Measurements from ENCODE around the gene RIT2. TPM values are rescaled to one million over a fixed set of nuclear protein-coding genes. Genes with fewer than 3 reads are reported as not detected.

The RIT2 gene
- total and polyA plus RNA-seq, 4 donors: not detected

DNA sequence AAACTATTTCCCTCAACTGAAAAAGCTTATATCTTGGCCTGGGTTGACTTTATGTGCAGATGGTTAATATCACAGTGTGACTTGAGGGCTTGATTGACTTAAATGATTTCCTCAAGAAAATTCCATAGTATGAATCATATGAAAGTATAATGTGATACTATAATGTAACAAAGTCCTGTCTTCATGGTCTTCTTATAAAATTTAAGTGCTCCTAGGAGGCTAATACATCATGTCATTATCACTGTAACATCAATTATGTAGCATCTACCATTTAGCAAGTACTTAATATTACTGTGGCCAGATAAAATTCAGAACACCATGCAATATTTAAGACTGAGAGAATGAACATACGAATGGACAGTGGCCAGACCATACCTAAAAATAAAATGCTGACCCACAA lies 276.1 kb downstream of the RIT2 start:
- no peaks in the 10 kb centered on the region for H3K9me3 ChIP-seq (ENCODE audit: control insufficient read depth in 4 of 4, insufficient read depth in 3 of 4, low read length in 3 of 4)
- no peak overlapping the region for H3K4me3 ChIP-seq
- H3K4me1 ChIP-seq (ENCODE audit: control insufficient read depth in 5 of 5, insufficient read depth in 5 of 5, low read length in 5 of 5): no peaks in the 10 kb centered on the region
- ATAC-seq (ENCODE audit: insufficient read depth, low FRiP score): no peak
- no peaks in the 10 kb centered on the region for H3K36me3 ChIP-seq (ENCODE audit: control insufficient read depth in 4 of 4, insufficient read depth in 4 of 4, low read length in 4 of 4)
- no peak overlapping the region for H3K9ac ChIP-seq (ENCODE audit: insufficient read depth in 1 of 2, low read length in 2 of 2)
- TF ChIP-seq, protein P1, sequence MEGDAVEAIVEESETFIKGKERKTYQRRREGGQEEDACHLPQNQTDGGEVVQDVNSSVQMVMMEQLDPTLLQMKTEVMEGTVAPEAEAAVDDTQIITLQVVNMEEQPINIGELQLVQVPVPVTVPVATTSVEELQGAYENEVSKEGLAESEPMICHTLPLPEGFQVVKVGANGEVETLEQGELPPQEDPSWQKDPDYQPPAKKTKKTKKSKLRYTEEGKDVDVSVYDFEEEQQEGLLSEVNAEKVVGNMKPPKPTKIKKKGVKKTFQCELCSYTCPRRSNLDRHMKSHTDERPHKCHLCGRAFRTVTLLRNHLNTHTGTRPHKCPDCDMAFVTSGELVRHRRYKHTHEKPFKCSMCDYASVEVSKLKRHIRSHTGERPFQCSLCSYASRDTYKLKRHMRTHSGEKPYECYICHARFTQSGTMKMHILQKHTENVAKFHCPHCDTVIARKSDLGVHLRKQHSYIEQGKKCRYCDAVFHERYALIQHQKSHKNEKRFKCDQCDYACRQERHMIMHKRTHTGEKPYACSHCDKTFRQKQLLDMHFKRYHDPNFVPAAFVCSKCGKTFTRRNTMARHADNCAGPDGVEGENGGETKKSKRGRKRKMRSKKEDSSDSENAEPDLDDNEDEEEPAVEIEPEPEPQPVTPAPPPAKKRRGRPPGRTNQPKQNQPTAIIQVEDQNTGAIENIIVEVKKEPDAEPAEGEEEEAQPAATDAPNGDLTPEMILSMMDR (IDR thresholded peaks at IDR 0.05; ENCODE audit: control extremely low read depth, extremely low read depth): no peak
- WGBS, 2 donors: 23 to 40% methylated on average over 1 of the region's 1 CpG
- DNase-seq: no peak
- no peaks in the 10 kb centered on the region for H3K27me3 ChIP-seq (ENCODE audit: control insufficient read depth in 3 of 3, insufficient read depth in 3 of 3, low read length in 2 of 3)
- no peak overlapping the region for H3K27ac ChIP-seq (ENCODE audit: low read depth in 1 of 2, low read length in 1 of 2)

DNA sequence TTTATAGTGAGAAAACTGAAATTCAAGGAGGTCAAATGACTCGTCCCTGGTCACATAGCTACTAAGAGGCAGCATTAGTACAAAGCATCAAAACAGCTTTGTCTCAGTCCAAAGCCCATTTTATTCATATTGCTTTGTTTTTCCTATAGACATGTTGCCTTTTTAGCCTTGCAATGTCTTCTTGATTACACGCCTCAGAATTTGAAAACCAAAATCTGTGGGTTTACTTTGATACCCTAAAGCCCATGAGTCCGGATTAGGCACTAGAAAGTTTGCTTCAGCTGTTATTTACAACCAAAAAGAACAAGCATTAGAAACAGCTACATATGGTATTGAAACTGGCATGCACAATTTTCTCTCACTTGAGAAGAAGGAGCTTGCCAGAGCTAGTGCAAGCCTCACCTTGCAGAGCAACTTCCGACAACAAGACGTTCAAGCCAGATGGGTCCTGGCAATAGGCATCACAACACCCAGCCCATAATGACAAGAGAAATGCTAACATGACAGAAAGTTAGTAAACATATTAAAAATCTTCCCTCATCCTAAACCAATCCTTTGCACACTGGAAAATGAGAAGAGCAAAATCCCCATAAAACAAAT lies 276.8 kb downstream of the RIT2 start:
- WGBS, 2 donors: 83 to 86% methylated on average over 5 of the region's 5 CpGs

DNA sequence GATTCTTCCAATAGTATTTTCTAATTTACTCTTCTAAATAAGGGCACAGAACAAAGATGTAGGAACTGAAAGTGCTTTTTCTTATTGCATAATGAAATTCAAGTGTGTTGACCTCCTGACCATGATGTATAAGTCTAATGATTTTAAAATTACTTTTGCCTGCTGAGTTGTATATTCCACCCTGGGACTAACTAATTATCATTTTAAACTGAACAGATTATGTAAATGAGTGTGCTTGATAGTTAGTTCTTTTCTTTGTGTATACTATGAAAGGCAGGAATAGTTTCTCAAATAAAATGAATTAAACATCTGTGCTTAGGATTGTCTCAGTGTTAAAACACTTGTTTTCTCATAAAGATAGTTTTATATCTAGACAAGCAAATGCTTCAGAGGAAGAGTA lies 284.5 kb downstream of the RIT2 start:
- no peak for DNase-seq
- no peaks in the 10 kb centered on the region for H3K9me3 ChIP-seq (ENCODE audit: control insufficient read depth in 4 of 4, insufficient read depth in 3 of 4, low read length in 3 of 4)
- TF ChIP-seq, protein P1 (IDR thresholded peaks at IDR 0.05; ENCODE audit: control extremely low read depth, extremely low read depth): no peak
- H3K9ac ChIP-seq (ENCODE audit: insufficient read depth in 1 of 2, low read length in 2 of 2): no peak overlapping the region
- ATAC-seq (ENCODE audit: insufficient read depth, low FRiP score): no peak
- H3K27ac ChIP-seq (ENCODE audit: low read depth in 1 of 2, low read length in 1 of 2): no peak overlapping the region
- no peak overlapping the region for H3K4me3 ChIP-seq
- no peaks in the 10 kb centered on the region for H3K27me3 ChIP-seq (ENCODE audit: control insufficient read depth in 3 of 3, insufficient read depth in 3 of 3, low read length in 2 of 3)
- no peaks in the 10 kb centered on the region for H3K36me3 ChIP-seq (ENCODE audit: control insufficient read depth in 4 of 4, insufficient read depth in 4 of 4, low read length in 4 of 4)
- H3K4me1 ChIP-seq (ENCODE audit: control insufficient read depth in 5 of 5, insufficient read depth in 5 of 5, low read length in 5 of 5): no peaks in the 10 kb centered on the region

More for the DNA sequence above, 276.8 kb downstream of the RIT2 start:
- H3K9ac ChIP-seq (ENCODE audit: insufficient read depth in 1 of 2, low read length in 2 of 2): no peak overlapping the region
- H3K9me3 ChIP-seq (ENCODE audit: control insufficient read depth in 4 of 4, insufficient read depth in 3 of 4, low read length in 3 of 4): no peaks in the 10 kb centered on the region
- H3K4me3 ChIP-seq: no peak overlapping the region
- DNase-seq: no peak
- H3K27me3 ChIP-seq (ENCODE audit: control insufficient read depth in 3 of 3, insufficient read depth in 3 of 3, low read length in 2 of 3): no peaks in the 10 kb centered on the region
- no peaks in the 10 kb centered on the region for H3K4me1 ChIP-seq (ENCODE audit: control insufficient read depth in 5 of 5, insufficient read depth in 5 of 5, low read length in 5 of 5)
- ATAC-seq (ENCODE audit: insufficient read depth, low FRiP score): no peak
- H3K36me3 ChIP-seq (ENCODE audit: control insufficient read depth in 4 of 4, insufficient read depth in 4 of 4, low read length in 4 of 4): no peaks in the 10 kb centered on the region
- no peak overlapping the region for H3K27ac ChIP-seq (ENCODE audit: low read depth in 1 of 2, low read length in 1 of 2)
- TF ChIP-seq, protein P1 (IDR thresholded peaks at IDR 0.05; ENCODE audit: control extremely low read depth, extremely low read depth): no peak

GRCh38 chr18:42828881-42829280 lies 286.6 kb downstream of the RIT2 start:
- TF ChIP-seq, protein P1 (IDR thresholded peaks at IDR 0.05; ENCODE audit: control extremely low read depth, extremely low read depth): no peak
- no peak overlapping the region for H3K4me3 ChIP-seq
- no peaks in the 10 kb centered on the region for H3K27me3 ChIP-seq (ENCODE audit: control insufficient read depth in 3 of 3, insufficient read depth in 3 of 3, low read length in 2 of 3)
- H3K9ac ChIP-seq (ENCODE audit: insufficient read depth in 1 of 2, low read length in 2 of 2): no peak overlapping the region
- no peak overlapping the region for H3K27ac ChIP-seq (ENCODE audit: low read depth in 1 of 2, low read length in 1 of 2)
- ATAC-seq (ENCODE audit: insufficient read depth, low FRiP score) (no peak), DNase-seq (no peak)
- no peaks in the 10 kb centered on the region for H3K36me3 ChIP-seq (ENCODE audit: control insufficient read depth in 4 of 4, insufficient read depth in 4 of 4, low read length in 4 of 4)
- no peaks in the 10 kb centered on the region for H3K9me3 ChIP-seq (ENCODE audit: control insufficient read depth in 4 of 4, insufficient read depth in 3 of 4, low read length in 3 of 4)
- no peaks in the 10 kb centered on the region for H3K4me1 ChIP-seq (ENCODE audit: control insufficient read depth in 5 of 5, insufficient read depth in 5 of 5, low read length in 5 of 5)
- 92 to 93% methylated on average over 1 of the region's 1 CpG for WGBS, 2 donors

All from lung (tissue), 12 donors.